ENCODE data around the gene NDUFA12.

NDUFA12 gene

GRCh38 chr12:94983321-94983720 is 20.2 kb downstream of the NDUFA12 start:
- in situ Hi-C loops (cut with HindIII; ENCODE audit: low sequenced_read_pairs): loop anchor here (5.0 kb wide), 1 partner anchor 46 kb away; no protein-coding TSS in a partner anchor

GRCh38 chr12:94982456-94982855 is 21.0 kb downstream of the NDUFA12 start:
- in situ Hi-C loops (cut with HindIII; ENCODE audit: low sequenced_read_pairs): loop anchor here (5.0 kb wide), 1 partner anchor 45 kb away; no protein-coding TSS in a partner anchor

GRCh38 chr12:94980577-94980976 is 22.9 kb downstream of the NDUFA12 start:
- in situ Hi-C loops (cut with HindIII; ENCODE audit: low sequenced_read_pairs): loop anchor here (5.0 kb wide), 1 partner anchor 43 kb away; no protein-coding TSS in a partner anchor

- in situ Hi-C loops (cut with HindIII; ENCODE audit: low sequenced_read_pairs): loop anchor here (5.0 kb wide), 1 partner anchor 43 kb away; no protein-coding TSS in a partner anchor
Observed at GRCh38 chr12:94979941-94980340, 23.6 kb downstream of the NDUFA12 start.

- in situ Hi-C loops (cut with HindIII; ENCODE audit: low sequenced_read_pairs): no loop called here
Observed at GRCh38 chr12:94977766-94978468, 25.6 kb downstream of the NDUFA12 start.

- in situ Hi-C loops (cut with HindIII; ENCODE audit: low sequenced_read_pairs): no loop called here
Observed at GRCh38 chr12:94973221-94973620, 30.3 kb downstream of the NDUFA12 start.

GRCh38 chr12:94972795-94973194 is 30.7 kb downstream of the NDUFA12 start:
- in situ Hi-C loops (cut with HindIII; ENCODE audit: low sequenced_read_pairs): no loop called here

GRCh38 chr12:94971923-94972322 is 31.6 kb downstream of the NDUFA12 start:
- in situ Hi-C loops (cut with HindIII; ENCODE audit: low sequenced_read_pairs): no loop called here

- in situ Hi-C loops (cut with HindIII; ENCODE audit: low sequenced_read_pairs): no loop called here
Observed at GRCh38 chr12:94970560-94970959, 32.9 kb downstream of the NDUFA12 start.

- in situ Hi-C loops (cut with HindIII; ENCODE audit: low sequenced_read_pairs): no loop called here
Observed at GRCh38 chr12:94969424-94969823, 34.1 kb downstream of the NDUFA12 start.

GRCh38 chr12:94965982-94966630 is 37.4 kb downstream of the NDUFA12 start:
- in situ Hi-C loops (cut with HindIII; ENCODE audit: low sequenced_read_pairs): no loop called here

- in situ Hi-C loops (cut with HindIII; ENCODE audit: low sequenced_read_pairs): no loop called here
Observed at GRCh38 chr12:94963649-94964048, 39.8 kb downstream of the NDUFA12 start.

- in situ Hi-C loops (cut with HindIII; ENCODE audit: low sequenced_read_pairs): no loop called here
Observed at GRCh38 chr12:94962670-94963069, 40.8 kb downstream of the NDUFA12 start.

GRCh38 chr12:94961911-94962310 is 41.6 kb downstream of the NDUFA12 start:
- in situ Hi-C loops (cut with HindIII; ENCODE audit: low sequenced_read_pairs): no loop called here

- in situ Hi-C loops (cut with HindIII; ENCODE audit: low sequenced_read_pairs): no loop called here
Observed at GRCh38 chr12:94961256-94961824, 42.2 kb downstream of the NDUFA12 start.

- in situ Hi-C loops (cut with HindIII; ENCODE audit: low sequenced_read_pairs): no loop called here
Observed at GRCh38 chr12:94957006-94957405, 46.5 kb downstream of the NDUFA12 start.

- in situ Hi-C loops (cut with HindIII; ENCODE audit: low sequenced_read_pairs): no loop called here
Observed at GRCh38 chr12:94954948-94955592, 48.4 kb downstream of the NDUFA12 start.

- in situ Hi-C loops (cut with HindIII; ENCODE audit: low sequenced_read_pairs): no loop called here
Observed at GRCh38 chr12:94954029-94954685, 49.3 kb downstream of the NDUFA12 start.

- in situ Hi-C loops (cut with HindIII; ENCODE audit: low sequenced_read_pairs): no loop called here
Observed at GRCh38 chr12:94952325-94952724, 51.2 kb downstream of the NDUFA12 start.

GRCh38 chr12:94951071-94951934 is 52.2 kb downstream of the NDUFA12 start:
- in situ Hi-C loops (cut with HindIII; ENCODE audit: low sequenced_read_pairs): no loop called here
